Hepatocyte (in vitro differentiated cells): ENCODE results near the gene PRDM9.

Experiments
- EZH2 ChIP-seq: fragments of 200-600 bp; sonication (generic); IDR thresholded peaks from 2 replicates; pipeline ENCODE4 v1.6.1; 2016; ENCODE audit warnings: antibody characterized with exemption, mild to moderate bottlenecking, borderline replicate concordance
- EZH2phosphoT487 ChIP-seq: fragments of 200-600 bp; sonication (generic); IDR thresholded peaks from one replicate; pipeline ENCODE4 v1.6.1; 2018; ENCODE audit warnings: antibody characterized with exemption, mild to moderate bottlenecking, low read depth, moderate library complexity; ENCODE audit not compliant: unreplicated experiment, severe bottlenecking
- TF ChIP-seq, protein P1 (sequence below): fragments of 200-600 bp; sonication (generic); IDR thresholded peaks from 2 replicates; pipeline ENCODE4 v1.5.1; 2016; ENCODE audit warnings: antibody characterized with exemption, mild to moderate bottlenecking; ENCODE audit not compliant: poor library complexity

GRCh38 chr5:23506329-23507236 lies 826 bp upstream of the PRDM9 start:
- TF ChIP-seq, protein P1, sequence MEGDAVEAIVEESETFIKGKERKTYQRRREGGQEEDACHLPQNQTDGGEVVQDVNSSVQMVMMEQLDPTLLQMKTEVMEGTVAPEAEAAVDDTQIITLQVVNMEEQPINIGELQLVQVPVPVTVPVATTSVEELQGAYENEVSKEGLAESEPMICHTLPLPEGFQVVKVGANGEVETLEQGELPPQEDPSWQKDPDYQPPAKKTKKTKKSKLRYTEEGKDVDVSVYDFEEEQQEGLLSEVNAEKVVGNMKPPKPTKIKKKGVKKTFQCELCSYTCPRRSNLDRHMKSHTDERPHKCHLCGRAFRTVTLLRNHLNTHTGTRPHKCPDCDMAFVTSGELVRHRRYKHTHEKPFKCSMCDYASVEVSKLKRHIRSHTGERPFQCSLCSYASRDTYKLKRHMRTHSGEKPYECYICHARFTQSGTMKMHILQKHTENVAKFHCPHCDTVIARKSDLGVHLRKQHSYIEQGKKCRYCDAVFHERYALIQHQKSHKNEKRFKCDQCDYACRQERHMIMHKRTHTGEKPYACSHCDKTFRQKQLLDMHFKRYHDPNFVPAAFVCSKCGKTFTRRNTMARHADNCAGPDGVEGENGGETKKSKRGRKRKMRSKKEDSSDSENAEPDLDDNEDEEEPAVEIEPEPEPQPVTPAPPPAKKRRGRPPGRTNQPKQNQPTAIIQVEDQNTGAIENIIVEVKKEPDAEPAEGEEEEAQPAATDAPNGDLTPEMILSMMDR: peak; percentile 36
- TF ChIP-seq EZH2 (no peak), EZH2phosphoT487 (no peak)
